Right lobe of liver (tissue), 6 donors: ENCODE results near the gene BCAN. TPM values are rescaled to one million over a fixed set of nuclear protein-coding genes. Genes with fewer than 3 reads are reported as not detected.
A peak's percentile ranks its signal among the peaks of the same experiment; 100 is the strongest.
"Not testable (repeated sequence)": the region's sequence is repeated elsewhere in the genome, so short reads cannot be mapped to it uniquely, and the experiment has no call there.

Experiments used
- ATAC-seq, 4 donors: fragments of 200-7000 bp; cut with Tn5 transposase; one replicate each; pipeline ENCODE4 v1.9.1; 2020; ENCODE audit warnings: mild to moderate bottlenecking in 4 of 4, moderate library complexity in 4 of 4
- DNase-seq, 3 donors: peaks; one replicate each; pipeline ENCODE4 v3.0.0-alpha.2; 2020
- H3K27ac ChIP-seq, 3 donors: fragments of 200-600 bp; one replicate each; pipeline ENCODE4 v1.8.0; 2022
- H3K27me3 ChIP-seq, 2 donors: fragments of 200-600 bp; one replicate each; pipeline ENCODE4 v1.8.0; 2022
- H3K36me3 ChIP-seq, 4 donors: fragments of 200-600 bp; sonication (generic) in 1 of 4; one replicate each; pipeline versions ENCODE4 v1.5.1 to v1.8.0; 2017 to 2022; ENCODE audit warnings: control low read depth in 1 of 4
- H3K4me1 ChIP-seq, 4 donors: fragments of 200-600 bp; sonication (generic) in 1 of 4; one replicate each; pipeline versions ENCODE4 v1.5.1 to v1.8.0; 2017 to 2022; ENCODE audit warnings: control low read depth in 1 of 4
- H3K4me3 ChIP-seq, 3 donors: fragments of 200-600 bp; one replicate each; pipeline ENCODE4 v1.8.0; 2022
- H3K9me3 ChIP-seq, 4 donors: fragments of 200-600 bp; sonication (generic) in 1 of 4; one replicate each; pipeline versions ENCODE4 v1.5.1 to v1.8.0; 2017 to 2022; ENCODE audit warnings: control low read depth in 1 of 4
- POLR2A ChIP-seq: fragments of 450-650 bp; IDR thresholded peaks from one replicate; pipeline ENCODE4 v1.6.1; 2017; ENCODE audit warnings: antibody characterized with exemption, mild to moderate bottlenecking
- WGBS: methylation state at CpG from one replicate; pipeline ENCODE4 v1.1.6; 2018; ENCODE audit warnings: low coverage, low lambda C conversion rate; ENCODE audit not compliant: insufficient coverage; ENCODE audit errors: missing lambda C conversion rate; 5-methylcytosine and 5-hydroxymethylcytosine counted together
- intact Hi-C, 2 donors: fragments of 100-400 bp; cut with DNase I; formaldehyde crosslinking; loops; one replicate each; pipeline versions ENCODE4 v1.11.2 to v1.14.1; 2022
- total RNA-seq, 6 experiments: library from RNA; depleted of rRNA in 2 of 6; stranded (reverse); fragments of >200 nt in 2 of 6; fragmentation: NEBNext Ultra II Directional in 3 of 6; extraction: Animal tissue kit (Norgen Biotek cat#: 25700) in 3 of 6; gene quantifications; one replicate each; pipeline versions ENCODE4 v1.1.0 to v1.2.4, GENCODE V29; 2016 to 2023
- TF ChIP-seq, protein P1 (sequence below), 4 donors: fragments of 200-600 bp in 3 of 4; fragments of 450-650 bp in 1 of 4; IDR thresholded peaks; one replicate each; pipeline versions ENCODE4 v1.5.1 to v1.8.0; 2016 to 2022; ENCODE audit warnings: antibody characterized with exemption in 4 of 4, mild to moderate bottlenecking in 2 of 4
- donor health status: DM: no; HTN: yes; CAD: no.
- donor health status: DM: no; HTN: no; CAD: no.
- donor health status: DM: no; HTN: no; CAD: no.
- donor health status: DM: no; HTN: yes; CAD: no.
- donor health status: DM: no; HTN: yes; CAD: no.

BCAN gene
- total RNA-seq, 6 experiments from 2014 or later = not detected

DNA sequence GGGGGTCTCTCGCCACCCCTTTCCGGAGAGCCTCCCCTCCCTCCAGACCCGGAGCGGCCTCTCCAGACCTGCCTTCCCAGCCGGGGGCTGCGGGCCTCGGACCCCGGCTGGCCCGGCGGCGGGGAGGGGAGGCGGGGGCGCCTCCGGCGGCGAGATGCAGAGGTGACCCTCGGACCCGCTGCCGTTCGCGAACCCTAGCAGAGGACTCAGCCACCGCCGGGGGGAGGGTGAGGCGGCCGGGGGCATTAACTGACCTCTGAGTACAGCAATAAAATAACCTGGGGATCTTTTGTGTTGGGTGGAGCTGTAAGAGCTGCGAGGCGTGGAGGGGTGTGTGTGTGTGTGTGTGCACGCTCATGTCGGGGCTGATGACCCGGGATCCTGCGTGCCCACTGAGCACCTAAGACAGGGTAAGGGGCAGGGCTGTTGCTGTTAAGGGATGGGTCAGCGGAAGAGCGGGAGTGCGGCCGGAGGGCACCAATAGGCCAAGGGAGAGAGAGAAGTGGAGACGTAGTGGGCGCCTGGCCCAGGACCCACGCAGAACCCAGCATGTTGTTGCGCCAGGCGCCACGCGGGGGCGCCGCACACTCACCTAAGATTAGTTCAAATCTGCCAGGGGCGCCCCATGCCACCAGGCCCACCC, 16.4 kb upstream of the BCAN start:
- intact Hi-C loops = loop anchor here in 1 of 2 donors (10.0 kb wide), 1 partner anchor 49 kb away; the partner anchor contains the start of gene NES
- peaks cover 5 to 15% of the 10 kb centered on the region in 2 donors for H3K27me3 ChIP-seq
- TF ChIP-seq, protein P1, sequence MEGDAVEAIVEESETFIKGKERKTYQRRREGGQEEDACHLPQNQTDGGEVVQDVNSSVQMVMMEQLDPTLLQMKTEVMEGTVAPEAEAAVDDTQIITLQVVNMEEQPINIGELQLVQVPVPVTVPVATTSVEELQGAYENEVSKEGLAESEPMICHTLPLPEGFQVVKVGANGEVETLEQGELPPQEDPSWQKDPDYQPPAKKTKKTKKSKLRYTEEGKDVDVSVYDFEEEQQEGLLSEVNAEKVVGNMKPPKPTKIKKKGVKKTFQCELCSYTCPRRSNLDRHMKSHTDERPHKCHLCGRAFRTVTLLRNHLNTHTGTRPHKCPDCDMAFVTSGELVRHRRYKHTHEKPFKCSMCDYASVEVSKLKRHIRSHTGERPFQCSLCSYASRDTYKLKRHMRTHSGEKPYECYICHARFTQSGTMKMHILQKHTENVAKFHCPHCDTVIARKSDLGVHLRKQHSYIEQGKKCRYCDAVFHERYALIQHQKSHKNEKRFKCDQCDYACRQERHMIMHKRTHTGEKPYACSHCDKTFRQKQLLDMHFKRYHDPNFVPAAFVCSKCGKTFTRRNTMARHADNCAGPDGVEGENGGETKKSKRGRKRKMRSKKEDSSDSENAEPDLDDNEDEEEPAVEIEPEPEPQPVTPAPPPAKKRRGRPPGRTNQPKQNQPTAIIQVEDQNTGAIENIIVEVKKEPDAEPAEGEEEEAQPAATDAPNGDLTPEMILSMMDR (IDR thresholded peaks at IDR 0.05) = peak; percentile 63 to 73 (median 68)
- no peak for TF ChIP-seq POLR2A
- H3K9me3 ChIP-seq = no peaks in the 10 kb centered on the region
- 1% methylated on average over 27 of the region's 45 CpGs for WGBS
- H3K4me3 ChIP-seq = no peak overlapping the region
- H3K4me1 ChIP-seq = peaks cover 0 to 19% (median 2%) of the 10 kb centered on the region in 4 donors
- no peak overlapping the region for H3K27ac ChIP-seq
- DNase-seq (peak in 1 of 3 donors; percentile 54), ATAC-seq (peak; percentile 71 to 77 (median 74))
- no peaks in the 10 kb centered on the region for H3K36me3 ChIP-seq

DNA sequence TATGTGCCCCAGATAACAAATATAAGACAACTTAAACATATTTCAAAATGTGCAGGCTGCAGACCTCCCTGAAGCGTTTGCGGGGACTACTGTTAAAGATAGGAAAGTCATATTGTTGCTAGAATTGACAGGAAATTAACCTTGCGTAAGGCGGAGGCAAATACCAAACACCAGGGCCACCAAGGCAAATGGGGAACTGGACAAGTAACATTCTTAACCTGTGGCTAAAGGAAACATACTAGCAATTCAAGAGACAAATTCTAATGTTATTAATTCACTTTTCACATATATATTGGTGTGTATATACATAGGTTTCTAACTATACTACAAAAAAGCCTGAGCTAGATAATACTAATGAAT, 15.9 kb upstream of the BCAN start:
- intact Hi-C loops = loop anchor here in 1 of 2 donors (10.0 kb wide), 1 partner anchor 49 kb away; the partner anchor contains the start of gene NES
- DNase-seq (no peak), ATAC-seq (no peak)
- no peaks in the 10 kb centered on the region for H3K36me3 ChIP-seq
- peaks cover 5 to 15% of the 10 kb centered on the region in 2 donors for H3K27me3 ChIP-seq
- no peaks in the 10 kb centered on the region for H3K9me3 ChIP-seq
- TF ChIP-seq POLR2A = no peak
- TF ChIP-seq, protein P1 (IDR thresholded peaks at IDR 0.05) = no peak
- WGBS = 31% methylated on average over 4 of the region's 4 CpGs
- H3K27ac ChIP-seq = no peak overlapping the region
- H3K4me1 ChIP-seq = peaks cover 0 to 19% (median 2%) of the 10 kb centered on the region in 4 donors
- no peak overlapping the region for H3K4me3 ChIP-seq

DNA sequence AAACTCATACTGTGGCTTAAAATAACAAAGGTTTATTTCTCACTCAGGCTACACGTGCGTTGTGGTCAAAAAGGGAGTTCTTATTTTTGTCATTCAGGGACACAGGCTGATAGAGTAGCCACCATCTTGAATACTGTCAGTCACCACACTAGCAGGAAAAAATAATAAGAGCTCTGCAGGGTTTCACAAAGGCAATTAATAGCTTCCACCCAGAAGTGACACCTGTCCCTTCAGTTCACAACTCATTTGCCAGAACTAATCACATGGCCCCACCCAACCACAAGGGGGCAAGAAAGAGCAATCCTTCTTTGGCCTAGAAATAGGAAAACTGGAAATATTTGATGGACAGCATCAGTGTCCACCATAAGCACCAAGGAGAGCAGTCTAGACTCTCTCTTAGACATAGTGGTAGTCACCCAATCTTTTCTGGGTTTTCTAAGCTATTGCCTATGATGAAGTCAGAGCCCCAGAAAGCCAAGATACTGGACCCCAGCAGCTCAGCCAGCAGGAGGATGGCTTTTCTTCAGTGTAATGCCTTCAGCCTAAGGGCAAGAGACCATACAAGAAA, 14.5 kb upstream of the BCAN start:
- peak; percentile 50 to 70 (median 61) for ATAC-seq
- peaks cover 5 to 15% of the 10 kb centered on the region in 2 donors for H3K27me3 ChIP-seq
- TF ChIP-seq, protein P1 (IDR thresholded peaks at IDR 0.05) = peak; percentile 52 to 73 (median 64)
- TF ChIP-seq POLR2A = no peak
- H3K4me1 ChIP-seq = peaks cover 0 to 19% (median 2%) of the 10 kb centered on the region in 4 donors
- 18% methylated on average over 1 of the region's 2 CpGs for WGBS
- H3K36me3 ChIP-seq = no peaks in the 10 kb centered on the region
- H3K9me3 ChIP-seq = no peaks in the 10 kb centered on the region
- no peak overlapping the region for H3K27ac ChIP-seq
- intact Hi-C loops = loop anchor here in 1 of 2 donors (10.0 kb wide), 1 partner anchor 47 kb away; the partner anchor contains the start of gene NES
- DNase-seq = no peak
- H3K4me3 ChIP-seq = no peak overlapping the region

DNA sequence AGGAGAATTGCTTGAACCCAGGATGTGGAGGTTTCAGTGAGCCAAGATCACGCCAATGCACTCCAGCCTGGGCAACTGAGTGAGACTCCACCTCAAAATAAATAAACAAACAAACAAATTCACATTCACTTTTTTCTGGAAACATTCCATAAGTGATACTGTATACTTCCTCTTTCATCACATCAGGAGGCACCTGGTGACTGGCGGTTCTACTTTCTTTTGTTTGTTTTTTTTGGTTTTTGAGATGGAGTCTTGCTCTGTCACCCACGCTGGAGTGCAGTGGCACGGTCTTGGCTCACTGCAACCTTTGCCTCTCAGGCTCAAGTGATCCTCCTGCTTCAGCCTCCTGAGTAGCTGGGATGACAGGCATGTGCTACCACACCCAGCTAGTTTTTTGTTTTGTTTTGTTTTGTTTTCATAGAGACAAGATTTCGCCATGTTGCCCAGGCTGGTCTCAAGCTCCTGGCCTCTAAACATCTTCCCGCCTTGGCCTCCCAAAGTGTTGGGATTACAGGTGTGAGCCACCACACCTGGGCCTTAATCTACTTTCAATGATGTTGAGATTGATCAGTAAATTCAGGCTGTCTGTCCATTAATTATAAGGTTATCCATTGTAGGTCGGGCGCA, 12.0 kb upstream of the BCAN start:
- WGBS = 68% methylated on average over 7 of the region's 8 CpGs
- no peaks in the 10 kb centered on the region for H3K36me3 ChIP-seq
- TF ChIP-seq POLR2A = no peak
- TF ChIP-seq, protein P1 (IDR thresholded peaks at IDR 0.05) = no peak
- intact Hi-C loops = loop anchor here in 1 of 2 donors (10.0 kb wide), 1 partner anchor 45 kb away; the partner anchor contains the start of gene NES
- H3K4me3 ChIP-seq = no peak overlapping the region
- H3K27me3 ChIP-seq = peaks cover 0 to 3% of the 10 kb centered on the region in 2 donors
- peaks cover 0 to 8% (median 0%) of the 10 kb centered on the region in 4 donors for H3K4me1 ChIP-seq
- DNase-seq (no peak), ATAC-seq (no peak)
- H3K27ac ChIP-seq = no peak overlapping the region
- no peaks in the 10 kb centered on the region for H3K9me3 ChIP-seq

DNA sequence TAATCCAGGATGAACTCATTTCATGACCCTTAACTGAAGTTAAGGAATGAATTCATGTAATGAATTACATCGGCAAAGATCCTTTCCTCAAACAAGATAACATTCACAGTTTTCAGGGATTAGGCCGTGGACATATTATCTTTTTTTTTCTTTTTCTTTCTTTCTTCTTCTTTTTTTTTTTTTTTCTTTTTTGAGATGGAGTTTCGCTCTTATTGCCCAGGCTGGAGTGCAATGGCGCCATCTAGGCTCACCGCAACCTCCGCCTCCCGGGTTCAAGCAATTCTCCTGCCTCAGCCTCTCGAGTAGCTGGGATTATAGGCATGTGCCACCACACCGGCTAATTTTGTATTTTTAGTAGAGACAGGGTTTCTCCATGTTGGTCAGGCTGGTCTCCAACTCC, 10.8 kb upstream of the BCAN start:
- ATAC-seq, H3K27me3 ChIP-seq, H3K36me3 ChIP-seq, H3K9me3 ChIP-seq, H3K4me1 ChIP-seq, intact Hi-C loops, H3K27ac ChIP-seq, DNase-seq, H3K4me3 ChIP-seq: not testable (repeated sequence)
- 38% methylated on average over 8 of the region's 9 CpGs for WGBS
